HG03521 (cell line): Measurements from ENCODE around the gene ACYP2.

Experiments used
- ATAC-seq: cut with Tn5 transposase; IDR thresholded peaks from one replicate; pipeline ENCODE4 v1.9.1; 2021; ENCODE audit warnings: mild to moderate bottlenecking, moderate library complexity; ENCODE audit not compliant: unreplicated experiment

ACYP2 gene

GRCh38 chr2:54209379-54209778 lies 94.0 kb downstream of the ACYP2 start:
- no peak for ATAC-seq

GRCh38 chr2:54212456-54212855 lies 97.0 kb downstream of the ACYP2 start:
- no peak for ATAC-seq

GRCh38 chr2:54213082-54213481 lies 97.7 kb downstream of the ACYP2 start:
- ATAC-seq, result no peak

GRCh38 chr2:54224997-54225396 lies 109.6 kb downstream of the ACYP2 start:
- no peak for ATAC-seq

- ATAC-seq, result no peak
Measured at GRCh38 chr2:54226260-54226659, 110.8 kb downstream of the ACYP2 start.

- ATAC-seq, result no peak
Measured at GRCh38 chr2:54227798-54228197, 112.4 kb downstream of the ACYP2 start.

GRCh38 chr2:54228945-54229344 lies 113.5 kb downstream of the ACYP2 start:
- ATAC-seq, result no peak

- no peak for ATAC-seq
Measured at GRCh38 chr2:54233832-54234649, 118.6 kb downstream of the ACYP2 start.

GRCh38 chr2:54237428-54237827 lies 122.0 kb downstream of the ACYP2 start:
- ATAC-seq, result no peak

- ATAC-seq, result no peak
Measured at GRCh38 chr2:54239427-54239826, 124.0 kb downstream of the ACYP2 start.

- no peak for ATAC-seq
Measured at GRCh38 chr2:54240515-54241469, 125.4 kb downstream of the ACYP2 start.

GRCh38 chr2:54247115-54247514 lies 131.7 kb downstream of the ACYP2 start:
- ATAC-seq, result no peak

GRCh38 chr2:54249629-54250028 lies 134.2 kb downstream of the ACYP2 start:
- no peak for ATAC-seq

- no peak for ATAC-seq
Measured at GRCh38 chr2:54254180-54254579, 138.8 kb downstream of the ACYP2 start.

GRCh38 chr2:54255230-54256090 lies 140.0 kb downstream of the ACYP2 start:
- ATAC-seq, result no peak

- no peak for ATAC-seq
Measured at GRCh38 chr2:54256091-54256694, 140.8 kb downstream of the ACYP2 start, which contains the start of gene TSPYL6. TSS of gene TSPYL6 (minus strand) at chr2:54256229. CDS start at chr2:54256151, 78 bp downstream.

- no peak for ATAC-seq
Measured at GRCh38 chr2:54258166-54258565, 142.8 kb downstream of the ACYP2 start.

- ATAC-seq, result no peak
Measured at GRCh38 chr2:54259413-54260240, 144.2 kb downstream of the ACYP2 start.

- no peak for ATAC-seq
Measured at GRCh38 chr2:54260241-54260595, 144.8 kb downstream of the ACYP2 start.

- no peak for ATAC-seq
Measured at GRCh38 chr2:54261537-54261936, 146.1 kb downstream of the ACYP2 start.
